HPDE6-E6E7 (cell line): Measurements from ENCODE around the gene FOXM1.

Source experiments
- DNase-seq: peaks from one replicate; pipeline ENCODE4 v3.0.0; 2011; ENCODE audit warnings: missing footprints; ENCODE audit errors: extremely low spot score

FOXM1 gene

GRCh38 chr12:2836574-2836973, 40.4 kb downstream of the FOXM1 start:
- no peak for DNase-seq

- no peak for DNase-seq
These were observed 41.1 kb downstream of the FOXM1 start for GRCh38 chr12:2835691-2836403.

- no peak for DNase-seq
These were observed 42.1 kb downstream of the FOXM1 start, which contains the start of gene NRIP2 for GRCh38 chr12:2834581-2835491. Gene NRIP2 (minus strand): TSS chr12:2835035. CDS start chr12:2834983, 52 bp downstream.

DNA sequence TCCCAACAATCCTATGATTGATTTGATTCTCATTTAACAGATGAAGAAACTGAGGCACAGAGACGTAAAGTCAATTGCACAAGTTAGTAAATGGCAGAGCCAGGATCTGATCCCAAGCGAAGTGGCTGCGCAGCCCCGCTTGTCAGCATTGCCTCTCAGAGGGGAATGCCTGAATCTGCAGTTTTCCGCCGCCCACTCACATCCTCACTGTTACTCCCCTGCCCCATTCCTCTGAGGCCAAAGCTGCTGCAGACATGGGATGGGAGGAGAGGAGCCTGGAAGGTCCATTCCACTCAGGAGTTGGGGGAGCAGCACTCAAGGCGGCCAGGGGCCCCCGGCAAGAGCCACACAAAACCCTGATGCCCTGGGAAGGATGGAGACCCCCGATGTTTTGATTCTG, 43.2 kb downstream of the FOXM1 start:
- DNase-seq: no peak

GRCh38 chr12:2833327-2833726, 43.6 kb downstream of the FOXM1 start:
- DNase-seq: no peak

DNA sequence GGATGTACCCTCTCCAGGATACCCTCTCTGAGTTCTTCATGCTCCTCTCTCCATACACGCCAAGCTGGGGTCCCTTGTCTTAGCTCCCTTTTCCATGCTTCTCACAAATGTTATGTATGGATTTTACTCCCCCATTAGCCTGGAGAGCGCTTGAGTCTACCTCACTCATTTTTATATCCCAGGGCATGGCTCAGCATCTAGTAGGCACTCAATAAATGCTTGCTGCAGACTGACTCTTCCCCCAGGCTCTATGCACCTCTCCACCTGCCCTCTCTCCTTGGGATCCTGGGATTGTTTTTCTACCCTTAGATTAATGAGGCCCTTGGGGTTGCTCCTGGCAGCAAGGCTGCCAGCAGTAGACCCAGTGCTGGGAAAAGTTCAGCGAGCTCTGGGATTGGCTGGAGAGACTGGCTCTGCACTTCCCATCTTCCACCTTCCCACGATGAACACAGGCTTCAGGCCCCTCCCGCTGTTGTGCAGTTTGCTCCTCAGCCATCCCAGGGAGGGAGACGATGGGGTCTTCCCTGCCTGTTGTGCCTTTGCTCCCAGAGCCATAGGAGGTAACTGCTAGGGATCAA, 44.3 kb downstream of the FOXM1 start:
- DNase-seq: no peak

- no peak for DNase-seq
These were observed 47.7 kb downstream of the FOXM1 start for GRCh38 chr12:2829275-2829674.

GRCh38 chr12:2826721-2827515, 50.1 kb downstream of the FOXM1 start:
- DNase-seq: no peak

- no peak for DNase-seq
These were observed 50.9 kb downstream of the FOXM1 start for GRCh38 chr12:2826036-2826435.

DNA sequence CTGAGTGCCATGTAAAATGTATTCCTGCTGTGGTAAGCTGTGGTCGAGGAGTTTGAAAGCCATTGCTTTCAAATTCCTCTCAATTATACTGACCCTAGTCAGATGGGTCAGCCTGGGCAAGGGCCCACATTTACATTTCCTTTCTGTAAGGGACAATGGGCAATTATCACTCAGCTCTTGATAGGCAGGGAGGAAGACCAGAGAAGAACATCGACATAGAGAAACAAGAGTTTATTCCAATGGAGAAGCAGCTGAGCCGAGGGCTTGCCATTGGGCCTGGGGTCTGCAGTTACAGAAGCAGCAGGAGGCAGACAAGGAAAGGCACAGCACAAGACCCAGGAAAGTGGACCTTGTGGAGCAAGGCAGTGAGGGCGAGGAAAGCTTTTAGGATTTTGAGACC, 51.8 kb downstream of the FOXM1 start:
- no peak for DNase-seq

- no peak for DNase-seq
These were observed 52.4 kb downstream of the FOXM1 start for GRCh38 chr12:2824541-2824940.

DNA sequence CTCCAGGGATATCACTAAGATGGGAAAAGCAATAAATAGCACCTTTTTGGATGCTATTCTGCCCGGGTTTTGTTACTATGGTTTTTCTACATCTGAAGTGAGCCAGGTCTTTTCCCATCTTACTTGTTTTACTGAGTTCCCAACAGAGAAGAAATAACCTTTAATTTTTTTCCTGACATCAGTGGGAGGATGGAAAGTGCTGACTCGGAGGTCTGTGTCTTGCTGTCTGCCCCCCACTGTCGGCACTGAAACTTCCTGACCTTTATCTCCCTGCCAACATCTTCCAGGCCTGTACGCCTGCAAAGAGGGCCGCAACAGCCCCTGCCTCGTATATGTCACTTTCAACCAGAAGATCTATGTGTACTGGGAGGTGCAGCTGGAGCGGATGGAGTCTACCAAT, 53.5 kb downstream of the FOXM1 start:
- DNase-seq: no peak

DNA sequence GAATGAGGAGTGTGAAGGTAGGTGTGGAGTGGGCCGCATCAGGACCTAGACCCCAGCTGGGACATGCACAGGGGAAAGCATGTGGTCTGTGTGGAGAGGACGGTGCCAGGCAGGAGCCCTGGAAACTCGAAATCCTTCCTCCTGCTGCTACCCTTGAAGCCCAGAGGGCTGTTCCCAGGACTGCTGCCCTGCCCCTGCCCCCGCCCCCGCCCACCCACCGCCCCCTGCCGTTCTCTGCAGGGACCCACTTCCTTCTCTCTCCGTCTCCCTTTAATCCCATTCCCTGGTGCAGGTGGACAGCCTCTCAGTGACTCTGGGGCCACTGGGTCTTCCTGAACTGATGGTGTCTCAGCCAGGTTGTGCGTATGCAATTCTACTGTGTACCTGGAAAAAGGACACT, 56.5 kb downstream of the FOXM1 start:
- DNase-seq: no peak

GRCh38 chr12:2819810-2820209, 57.2 kb downstream of the FOXM1 start:
- no peak for DNase-seq

DNA sequence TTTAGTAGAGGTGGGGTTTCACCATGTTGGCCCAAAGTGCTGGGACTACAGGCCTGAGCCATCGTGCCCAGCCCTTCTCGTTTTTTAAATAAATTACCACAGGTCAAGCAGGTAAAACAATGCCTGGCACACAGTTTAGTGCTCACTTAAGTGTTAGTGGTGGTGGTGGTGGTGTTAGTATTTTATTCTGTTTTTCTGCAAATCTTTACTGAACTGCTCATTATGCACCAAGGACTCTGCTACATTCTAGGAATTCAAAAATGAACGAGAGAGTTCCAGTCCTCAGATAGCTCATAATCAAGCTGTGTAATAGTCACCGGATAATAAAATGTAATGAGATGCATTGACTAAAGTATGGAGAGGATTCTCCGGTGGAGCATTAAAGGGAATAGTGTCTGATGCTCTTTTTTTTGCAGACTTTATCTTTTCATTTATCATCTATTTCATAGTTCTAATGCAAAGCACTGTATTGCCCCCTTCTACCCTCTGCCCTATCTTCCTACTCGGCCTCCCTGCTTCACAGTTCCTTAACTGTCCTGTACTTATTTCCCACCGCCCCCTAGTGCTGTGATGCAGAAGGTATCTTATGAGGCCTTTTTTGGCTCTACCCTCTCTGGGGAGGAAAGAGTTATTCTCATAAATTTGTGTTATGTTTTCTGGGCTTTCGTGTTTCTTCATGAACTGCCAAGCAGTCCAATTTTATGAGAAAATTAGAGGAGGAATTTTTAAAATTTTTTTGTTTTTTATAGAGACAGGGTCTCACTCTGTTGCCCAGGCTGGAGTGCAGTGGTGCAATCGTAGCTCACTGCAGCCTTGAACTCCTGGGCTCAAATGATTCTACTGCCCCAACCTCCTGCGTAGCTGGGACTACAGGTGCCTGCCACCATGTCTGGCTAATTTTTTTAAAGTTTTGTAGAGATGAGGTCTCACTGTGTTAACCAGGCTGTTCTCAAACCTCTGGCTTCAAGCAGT, 63.5 kb downstream of the FOXM1 start:
- peak; percentile 44 for DNase-seq

GRCh38 chr12:2812290-2813213, 64.4 kb downstream of the FOXM1 start, which contains the start of gene ITFG2:
Gene ITFG2 (plus strand): TSS chr12:2812668. CDS start chr12:2812761, 93 bp downstream.
- DNase-seq: peak; percentile 95

DNA sequence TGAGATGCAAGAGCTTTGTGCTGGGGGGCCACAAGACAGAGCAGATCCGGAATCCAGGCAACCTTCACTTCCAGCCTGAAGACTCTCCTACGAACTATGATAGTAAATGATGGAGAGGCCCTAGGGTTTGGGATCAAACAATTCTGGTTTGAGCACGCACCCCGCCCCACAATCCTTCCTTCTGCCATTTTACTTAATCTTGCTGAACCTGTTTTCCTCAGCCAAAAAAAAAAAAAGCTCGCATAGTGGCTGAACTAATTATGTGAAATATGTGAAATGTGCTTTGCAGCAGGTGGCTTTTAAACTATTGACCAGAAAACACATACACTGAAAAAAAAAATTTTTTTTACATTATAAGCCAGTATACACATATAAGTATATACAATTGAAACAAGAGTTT, 65.2 kb downstream of the FOXM1 start:
- DNase-seq: no peak
